ENCODE data around the gene ELAC2.

ELAC2 gene

GRCh38 chr17:12967962-12968361 lies 49.9 kb downstream of the ELAC2 start:
- Histone ChIP-seq H3K9ac (ENCODE audit: low read length) (no peak overlapping the region), H3K36me3 (ENCODE audit: low read length) (no peaks in the 10 kb centered on the region), H3K9me2 (replicated peaks; ENCODE audit: insufficient read depth, low read length) (no peaks in the 10 kb centered on the region), H3K79me2 (ENCODE audit: insufficient read depth, low read length) (no peaks in the 10 kb centered on the region), H3K9me3 (ENCODE audit: insufficient read depth, low read length) (no peaks in the 10 kb centered on the region), H3F3A (ENCODE audit: insufficient read depth) (no peaks in the 10 kb centered on the region), H3K4me3 (ENCODE audit: insufficient read depth, low read length, poor library complexity, severe bottlenecking) (no peak overlapping the region), H2AFZ (ENCODE audit: low read depth, low read length, severe bottlenecking) (no peak overlapping the region), H4K20me1 (ENCODE audit: low read depth, low read length) (no peaks in the 10 kb centered on the region), H3K27me3 (ENCODE audit: low read length) (no peaks in the 10 kb centered on the region), H3K4me2 (ENCODE audit: low read depth, low read length, poor library complexity, severe bottlenecking) (no peak overlapping the region), H3K27ac (ENCODE audit: low read depth, low read length) (no peak overlapping the region)
- no peak for TF ChIP-seq CTCF (IDR thresholded peaks at IDR 0.05; ENCODE audit: insufficient read depth, low read length, poor library complexity, severe bottlenecking)

GRCh38 chr17:12966413-12966812 lies 51.4 kb downstream of the ELAC2 start:
- no peak overlapping the region for H3K9ac ChIP-seq (ENCODE audit: low read length)
- H3K9me3 ChIP-seq (ENCODE audit: insufficient read depth, low read length) = no peaks in the 10 kb centered on the region
- no peaks in the 10 kb centered on the region for H3K27me3 ChIP-seq (ENCODE audit: low read length)
- no peaks in the 10 kb centered on the region for H4K20me1 ChIP-seq (ENCODE audit: low read depth, low read length)
- TF ChIP-seq EZH2phosphoT487 (conservative IDR thresholded peaks at IDR 0.05; ENCODE audit: low read length) (no peak), CTCF (IDR thresholded peaks at IDR 0.05; ENCODE audit: insufficient read depth, low read length, poor library complexity, severe bottlenecking) (no peak)
- H3K27ac ChIP-seq (ENCODE audit: low read depth, low read length) = no peak overlapping the region
- no peaks in the 10 kb centered on the region for H3K36me3 ChIP-seq (ENCODE audit: low read length)
- H3K79me2 ChIP-seq (ENCODE audit: insufficient read depth, low read length) = no peaks in the 10 kb centered on the region
- no peak overlapping the region for H2AFZ ChIP-seq (ENCODE audit: low read depth, low read length, severe bottlenecking)
- no peak overlapping the region for H3K4me3 ChIP-seq (ENCODE audit: insufficient read depth, low read length, poor library complexity, severe bottlenecking)
- H3K4me2 ChIP-seq (ENCODE audit: low read depth, low read length, poor library complexity, severe bottlenecking) = no peak overlapping the region
- no peaks in the 10 kb centered on the region for H3F3A ChIP-seq (ENCODE audit: insufficient read depth)
- H3K9me2 ChIP-seq (replicated peaks; ENCODE audit: insufficient read depth, low read length) = no peaks in the 10 kb centered on the region

DNA sequence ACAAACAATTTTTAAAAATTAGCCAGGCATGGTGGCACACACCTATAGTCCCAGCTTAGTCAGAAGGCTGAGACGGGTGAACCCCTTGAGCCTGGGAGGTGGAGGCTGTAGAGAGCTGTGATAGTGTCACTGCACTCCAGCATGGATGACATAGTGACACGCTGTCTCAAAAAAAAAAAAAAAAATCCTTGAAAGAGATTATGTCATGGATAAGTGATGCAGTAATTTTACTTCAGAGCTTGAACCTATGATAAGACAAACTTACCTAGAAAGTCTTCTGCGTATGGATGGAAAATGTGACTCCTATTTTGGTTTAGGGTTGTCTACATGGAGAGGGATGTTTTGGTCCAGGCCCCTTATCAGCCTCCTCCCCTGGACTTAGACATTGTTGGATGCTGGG lies 51.8 kb downstream of the ELAC2 start:
- H4K20me1 ChIP-seq (ENCODE audit: low read depth, low read length) = no peaks in the 10 kb centered on the region
- H2AFZ ChIP-seq (ENCODE audit: low read depth, low read length, severe bottlenecking) = no peak overlapping the region
- no peaks in the 10 kb centered on the region for H3K79me2 ChIP-seq (ENCODE audit: insufficient read depth, low read length)
- no peak overlapping the region for H3K9ac ChIP-seq (ENCODE audit: low read length)
- H3F3A ChIP-seq (ENCODE audit: insufficient read depth) = no peaks in the 10 kb centered on the region
- no peak overlapping the region for H3K4me2 ChIP-seq (ENCODE audit: low read depth, low read length, poor library complexity, severe bottlenecking)
- TF ChIP-seq EZH2phosphoT487 (conservative IDR thresholded peaks at IDR 0.05; ENCODE audit: low read length) = no peak
- TF ChIP-seq CTCF (IDR thresholded peaks at IDR 0.05; ENCODE audit: insufficient read depth, low read length, poor library complexity, severe bottlenecking) = no peak
- H3K9me3 ChIP-seq (ENCODE audit: insufficient read depth, low read length) = no peaks in the 10 kb centered on the region
- H3K4me3 ChIP-seq (ENCODE audit: insufficient read depth, low read length, poor library complexity, severe bottlenecking) = no peak overlapping the region
- no peaks in the 10 kb centered on the region for H3K36me3 ChIP-seq (ENCODE audit: low read length)
- H3K27ac ChIP-seq (ENCODE audit: low read depth, low read length) = no peak overlapping the region
- H3K9me2 ChIP-seq (replicated peaks; ENCODE audit: insufficient read depth, low read length) = no peaks in the 10 kb centered on the region
- no peaks in the 10 kb centered on the region for H3K27me3 ChIP-seq (ENCODE audit: low read length)

DNA sequence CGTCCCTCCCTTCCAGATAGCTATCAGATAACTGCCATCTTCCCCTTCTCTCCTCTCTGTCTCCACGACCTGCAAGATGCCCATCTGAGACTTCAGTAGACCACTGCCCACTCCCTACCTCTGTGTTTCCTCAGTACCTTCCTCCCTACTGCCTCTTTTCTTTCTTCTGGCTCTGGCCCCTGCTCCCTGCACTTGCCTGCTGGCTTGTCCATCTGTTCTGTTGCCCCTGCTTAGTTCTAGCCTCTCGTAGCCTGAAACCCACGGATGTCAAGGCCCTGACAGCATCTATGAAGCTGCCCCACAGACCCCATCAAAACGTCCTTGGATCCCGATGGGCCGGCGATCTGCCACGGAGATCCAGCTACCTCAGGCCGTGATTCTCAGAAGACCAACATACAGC lies 53.0 kb downstream of the ELAC2 start:
- H3K79me2 ChIP-seq (ENCODE audit: insufficient read depth, low read length) = no peaks in the 10 kb centered on the region
- H3F3A ChIP-seq (ENCODE audit: insufficient read depth) = no peaks in the 10 kb centered on the region
- H3K9me2 ChIP-seq (replicated peaks; ENCODE audit: insufficient read depth, low read length) = no peaks in the 10 kb centered on the region
- no peak overlapping the region for H3K4me3 ChIP-seq (ENCODE audit: insufficient read depth, low read length, poor library complexity, severe bottlenecking)
- H3K9me3 ChIP-seq (ENCODE audit: insufficient read depth, low read length) = no peaks in the 10 kb centered on the region
- H3K27me3 ChIP-seq (ENCODE audit: low read length) = no peaks in the 10 kb centered on the region
- H3K27ac ChIP-seq (ENCODE audit: low read depth, low read length) = no peak overlapping the region
- H3K4me2 ChIP-seq (ENCODE audit: low read depth, low read length, poor library complexity, severe bottlenecking) = no peak overlapping the region
- H3K36me3 ChIP-seq (ENCODE audit: low read length) = no peaks in the 10 kb centered on the region
- no peaks in the 10 kb centered on the region for H4K20me1 ChIP-seq (ENCODE audit: low read depth, low read length)
- H3K9ac ChIP-seq (ENCODE audit: low read length) = no peak overlapping the region
- TF ChIP-seq EZH2phosphoT487 (conservative IDR thresholded peaks at IDR 0.05; ENCODE audit: low read length) (no peak), CTCF (IDR thresholded peaks at IDR 0.05; ENCODE audit: insufficient read depth, low read length, poor library complexity, severe bottlenecking) (no peak)
- H2AFZ ChIP-seq (ENCODE audit: low read depth, low read length, severe bottlenecking) = no peak overlapping the region
